OCI-LY7 (cell line): ENCODE measurements around the gene FAM184B. TPM values are rescaled to one million over a fixed set of nuclear protein-coding genes. Genes with fewer than 3 reads are reported as not detected.
A peak's percentile ranks its signal among the peaks of the same experiment; 100 is the strongest.

ENCODE experiments used
- BruUV-seq: library from RNA; stranded (reverse); fragments of 400-500 nt; replicated peaks from 2 replicates; lab custom pipeline; 2021; lab: Mats Ljungman, UMichigan
- CTCF ChIA-PET: fragments of 300-600 bp; sonication (Branson Sonifier 250); formaldehyde crosslinking; loops from one replicate; lab custom pipeline; 2022; ENCODE audit warnings: antibody characterized with exemption; ENCODE audit not compliant: unreplicated experiment; lab: Charles Lee
- POLR2A ChIA-PET: fragments of 300-600 bp; sonication (Branson Sonifier 250); formaldehyde crosslinking; loops from one replicate; lab custom pipeline; 2022; ENCODE audit warnings: antibody characterized with exemption; lab: Charles Lee
- DNase-seq: peaks from one replicate; pipeline ENCODE4 v3.0.0-alpha.2; 2015; ENCODE audit warnings: low spot score
- H2AFZ ChIP-seq: fragments of 200-600 bp; sonication (generic), shearing (Covaris generic); 2 replicates; pipeline ENCODE4 v1.6.1; 2014; ENCODE audit warnings: mild to moderate bottlenecking, antibody characterized with exemption, low read length, moderate library complexity
- H3K27ac ChIP-seq: fragments of 200-600 bp; sonication (generic); 2 replicates; pipeline ENCODE4 v1.5.1; 2014; ENCODE audit warnings: mixed run types, low read depth, mild to moderate bottlenecking, moderate library complexity, low read length, inconsistent platforms; ENCODE audit not compliant: poor library complexity, severe bottlenecking
- H3K36me3 ChIP-seq: fragments of 200-600 bp; sonication (generic); 2 replicates; pipeline ENCODE4 v1.6.1; 2014; ENCODE audit warnings: mild to moderate bottlenecking, antibody characterized with exemption, low read length, moderate library complexity, mixed read lengths; ENCODE audit not compliant: insufficient read depth
- H3K4me1 ChIP-seq: fragments of 200-600 bp; sonication (generic); 2 replicates; pipeline ENCODE4 v1.5.1; 2014; ENCODE audit warnings: mild to moderate bottlenecking, low read length; ENCODE audit not compliant: insufficient read depth, poor library complexity, severe bottlenecking
- H3K4me2 ChIP-seq: fragments of 200-600 bp; sonication (generic); 2 replicates; pipeline ENCODE4 v1.6.1; 2014; ENCODE audit warnings: mild to moderate bottlenecking, low read length
- H3K4me3 ChIP-seq: fragments of 200-600 bp; sonication (generic); 2 replicates; pipeline ENCODE4 v1.5.1; 2014; ENCODE audit warnings: mild to moderate bottlenecking, low read depth, low read length; ENCODE audit not compliant: poor library complexity, severe bottlenecking
- H3K79me2 ChIP-seq: fragments of 200-600 bp; sonication (generic); 2 replicates; pipeline ENCODE4 v1.6.1; 2016; ENCODE audit warnings: low read depth, mild to moderate bottlenecking, low read length, moderate library complexity, mixed read lengths; ENCODE audit not compliant: insufficient read depth
- H3K9me2 ChIP-seq: fragments of 200-600 bp; sonication (generic); 2 replicates; pipeline ENCODE4 v1.6.1; 2016; ENCODE audit warnings: mild to moderate bottlenecking, low read length, mixed read lengths; ENCODE audit not compliant: insufficient read depth
- H3K9me3 ChIP-seq: fragments of 200-600 bp; sonication (generic); 2 replicates; pipeline ENCODE4 v1.6.1; 2014; ENCODE audit warnings: mild to moderate bottlenecking, mixed run types, low read length, mixed read lengths
- H4K20me1 ChIP-seq: fragments of 200-600 bp; sonication (generic); 2 replicates; pipeline ENCODE4 v1.6.1; 2014; ENCODE audit warnings: mild to moderate bottlenecking, antibody characterized with exemption, low read length, moderate library complexity, mixed read lengths; ENCODE audit not compliant: insufficient read depth
- EZH2phosphoT487 ChIP-seq: fragments of 200-600 bp; sonication (generic); IDR thresholded peaks from 2 replicates; pipeline ENCODE4 v1.6.1; 2018; ENCODE audit warnings: low read depth, borderline replicate concordance, mild to moderate bottlenecking, mixed run types, antibody characterized with exemption, low read length, moderate library complexity, mixed read lengths
- intact Hi-C: fragments of 100-400 bp; cut with micrococcal nuclease; formaldehyde crosslinking; loops from one replicate; pipeline ENCODE4 v1.10.0; 2022; ENCODE audit not compliant: unreplicated experiment
- total RNA-seq, 2 experiments: library from RNA; depleted of rRNA in 1 of 2; stranded (reverse); fragments of >200 nt in 1 of 2; shearing (Covaris generic) in 1 of 2; gene quantifications; 2 replicates each; pipeline ENCODE4 v1.2.3, GENCODE V29; 2014 to 2022
- TF ChIP-seq, protein P1 (sequence below): fragments of 200-600 bp; sonication (generic); conservative IDR thresholded peaks from 2 replicates; pipeline ENCODE4 v1.5.1; 2014; ENCODE audit warnings: mild to moderate bottlenecking, antibody characterized with exemption, low read length, moderate library complexity, mixed read lengths

FAM184B gene
- total RNA-seq, 2 experiments from 2014 or later, result not detected

- Histone ChIP-seq H3K27ac (peak overlapping the region; percentile 89), H2AFZ (no peak overlapping the region), H3K9me2 (no peaks in the 10 kb centered on the region), H3K4me3 (peak overlapping the region; percentile 34), H3K4me1 (peaks cover 51% of the 10 kb centered on the region), H3K9me3 (no peaks in the 10 kb centered on the region), H3K4me2 (peak overlapping the region; percentile 70), H3K79me2 (peaks cover 22% of the 10 kb centered on the region; the same call in 1 of the 2 replicates), H3K36me3 (peaks cover 85% of the 10 kb centered on the region), H4K20me1 (no peaks in the 10 kb centered on the region)
- DNase-seq, result peak; percentile 84
- POLR2A ChIA-PET, result interaction anchor here (0.8 to 3.4 kb wide), 12 partner anchors 8 to 88 kb away, joined by 3 to 19 read pairs (median 4); partner anchors contain the start of genes LAP3 and MED28
- BruUV-seq, result no TSS peak
- CTCF ChIA-PET, result interaction anchor here (0.7 to 0.9 kb wide), 3 partner anchors 11 to 20 kb away, joined by 3 to 5 read pairs (median 4); no protein-coding TSS in a partner anchor
- intact Hi-C loops, result loop anchor here (1.0 to 5.0 kb wide), 3 partner anchors 19 to 215 kb away; partner anchors contain the start of genes DCAF16, MED28 and NCAPG
- no peak for TF ChIP-seq EZH2phosphoT487
- TF ChIP-seq, protein P1, sequence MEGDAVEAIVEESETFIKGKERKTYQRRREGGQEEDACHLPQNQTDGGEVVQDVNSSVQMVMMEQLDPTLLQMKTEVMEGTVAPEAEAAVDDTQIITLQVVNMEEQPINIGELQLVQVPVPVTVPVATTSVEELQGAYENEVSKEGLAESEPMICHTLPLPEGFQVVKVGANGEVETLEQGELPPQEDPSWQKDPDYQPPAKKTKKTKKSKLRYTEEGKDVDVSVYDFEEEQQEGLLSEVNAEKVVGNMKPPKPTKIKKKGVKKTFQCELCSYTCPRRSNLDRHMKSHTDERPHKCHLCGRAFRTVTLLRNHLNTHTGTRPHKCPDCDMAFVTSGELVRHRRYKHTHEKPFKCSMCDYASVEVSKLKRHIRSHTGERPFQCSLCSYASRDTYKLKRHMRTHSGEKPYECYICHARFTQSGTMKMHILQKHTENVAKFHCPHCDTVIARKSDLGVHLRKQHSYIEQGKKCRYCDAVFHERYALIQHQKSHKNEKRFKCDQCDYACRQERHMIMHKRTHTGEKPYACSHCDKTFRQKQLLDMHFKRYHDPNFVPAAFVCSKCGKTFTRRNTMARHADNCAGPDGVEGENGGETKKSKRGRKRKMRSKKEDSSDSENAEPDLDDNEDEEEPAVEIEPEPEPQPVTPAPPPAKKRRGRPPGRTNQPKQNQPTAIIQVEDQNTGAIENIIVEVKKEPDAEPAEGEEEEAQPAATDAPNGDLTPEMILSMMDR, result no peak
Measured at GRCh38 chr4:17595471-17596005, 185.9 kb downstream of the FAM184B start.

DNA sequence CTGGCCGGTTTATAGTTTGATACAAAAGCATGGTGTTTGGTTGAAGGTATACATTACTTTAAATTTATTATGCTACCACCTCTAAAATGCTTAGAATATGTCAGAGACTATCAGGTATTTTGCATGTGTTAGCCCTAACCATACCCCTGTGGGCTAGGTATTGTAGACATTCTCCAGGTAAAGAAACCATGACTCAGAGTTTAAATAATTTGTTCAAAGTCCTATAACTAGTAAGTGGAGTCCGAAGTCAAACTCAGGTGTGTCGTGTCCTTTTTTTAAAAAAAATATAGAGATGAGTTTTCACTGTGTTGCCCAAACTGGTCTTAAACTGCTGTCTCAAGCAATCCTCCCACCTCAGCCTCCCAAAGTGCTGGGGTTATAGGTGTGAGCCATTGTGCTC, 192.1 kb downstream of the FAM184B start:
- TF ChIP-seq, protein P1, result no peak
- TF ChIP-seq EZH2phosphoT487, result no peak
- Histone ChIP-seq H3K27ac (no peak overlapping the region), H2AFZ (no peak overlapping the region), H3K36me3 (peaks cover 93% of the 10 kb centered on the region), H3K4me3 (no peak overlapping the region), H3K9me3 (no peaks in the 10 kb centered on the region), H3K79me2 (peaks cover 18% of the 10 kb centered on the region; the same call in 1 of the 2 replicates), H3K9me2 (no peaks in the 10 kb centered on the region), H3K4me1 (peaks cover 33% of the 10 kb centered on the region), H3K4me2 (no peak overlapping the region), H4K20me1 (no peaks in the 10 kb centered on the region)
- CTCF ChIA-PET, result no interaction called here
- BruUV-seq, result no TSS peak
- no peak for DNase-seq
- POLR2A ChIA-PET, result interaction anchor here (0.7 kb wide), 1 partner anchor 346 kb away, joined by 3 read pairs; no protein-coding TSS in a partner anchor
- intact Hi-C loops, result no loop called here
